ENCODE results near the gene MYORG.

GRCh38 chr9:34403554-34404380 lies 27.1 kb upstream of the MYORG start:
- TF ChIP-seq, protein P1, sequence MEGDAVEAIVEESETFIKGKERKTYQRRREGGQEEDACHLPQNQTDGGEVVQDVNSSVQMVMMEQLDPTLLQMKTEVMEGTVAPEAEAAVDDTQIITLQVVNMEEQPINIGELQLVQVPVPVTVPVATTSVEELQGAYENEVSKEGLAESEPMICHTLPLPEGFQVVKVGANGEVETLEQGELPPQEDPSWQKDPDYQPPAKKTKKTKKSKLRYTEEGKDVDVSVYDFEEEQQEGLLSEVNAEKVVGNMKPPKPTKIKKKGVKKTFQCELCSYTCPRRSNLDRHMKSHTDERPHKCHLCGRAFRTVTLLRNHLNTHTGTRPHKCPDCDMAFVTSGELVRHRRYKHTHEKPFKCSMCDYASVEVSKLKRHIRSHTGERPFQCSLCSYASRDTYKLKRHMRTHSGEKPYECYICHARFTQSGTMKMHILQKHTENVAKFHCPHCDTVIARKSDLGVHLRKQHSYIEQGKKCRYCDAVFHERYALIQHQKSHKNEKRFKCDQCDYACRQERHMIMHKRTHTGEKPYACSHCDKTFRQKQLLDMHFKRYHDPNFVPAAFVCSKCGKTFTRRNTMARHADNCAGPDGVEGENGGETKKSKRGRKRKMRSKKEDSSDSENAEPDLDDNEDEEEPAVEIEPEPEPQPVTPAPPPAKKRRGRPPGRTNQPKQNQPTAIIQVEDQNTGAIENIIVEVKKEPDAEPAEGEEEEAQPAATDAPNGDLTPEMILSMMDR (IDR thresholded peaks at IDR 0.05), result peak; percentile 94 to 97 (median 96)
- TF ChIP-seq POLR2A (IDR thresholded peaks at IDR 0.05), result no peak
